OCI-LY7 (cell line): ENCODE measurements around the gene ARHGEF3. TPM values are rescaled to one million over a fixed set of nuclear protein-coding genes. Genes with fewer than 3 reads are reported as not detected.

Experiments used
- BruUV-seq: library from RNA; stranded (reverse); fragments of 400-500 nt; replicated peaks from 2 replicates; lab custom pipeline; 2021; lab: Mats Ljungman, UMichigan
- CTCF ChIA-PET: fragments of 300-600 bp; sonication (Branson Sonifier 250); formaldehyde crosslinking; loops from one replicate; lab custom pipeline; 2022; ENCODE audit warnings: antibody characterized with exemption; ENCODE audit not compliant: unreplicated experiment; lab: Charles Lee
- POLR2A ChIA-PET: fragments of 300-600 bp; sonication (Branson Sonifier 250); formaldehyde crosslinking; loops from one replicate; lab custom pipeline; 2022; ENCODE audit warnings: antibody characterized with exemption; lab: Charles Lee
- DNase-seq: peaks from one replicate; pipeline ENCODE4 v3.0.0-alpha.2; 2015; ENCODE audit warnings: low spot score
- H2AFZ ChIP-seq: fragments of 200-600 bp; sonication (generic), shearing (Covaris generic); 2 replicates; pipeline ENCODE4 v1.6.1; 2014; ENCODE audit warnings: mild to moderate bottlenecking, antibody characterized with exemption, low read length, moderate library complexity
- H3K27ac ChIP-seq: fragments of 200-600 bp; sonication (generic); 2 replicates; pipeline ENCODE4 v1.5.1; 2014; ENCODE audit warnings: mixed run types, low read depth, mild to moderate bottlenecking, moderate library complexity, low read length, inconsistent platforms; ENCODE audit not compliant: poor library complexity, severe bottlenecking
- H3K36me3 ChIP-seq: fragments of 200-600 bp; sonication (generic); 2 replicates; pipeline ENCODE4 v1.6.1; 2014; ENCODE audit warnings: mild to moderate bottlenecking, antibody characterized with exemption, low read length, moderate library complexity, mixed read lengths; ENCODE audit not compliant: insufficient read depth
- H3K4me1 ChIP-seq: fragments of 200-600 bp; sonication (generic); 2 replicates; pipeline ENCODE4 v1.5.1; 2014; ENCODE audit warnings: mild to moderate bottlenecking, low read length; ENCODE audit not compliant: insufficient read depth, poor library complexity, severe bottlenecking
- H3K4me2 ChIP-seq: fragments of 200-600 bp; sonication (generic); 2 replicates; pipeline ENCODE4 v1.6.1; 2014; ENCODE audit warnings: mild to moderate bottlenecking, low read length
- H3K4me3 ChIP-seq: fragments of 200-600 bp; sonication (generic); 2 replicates; pipeline ENCODE4 v1.5.1; 2014; ENCODE audit warnings: mild to moderate bottlenecking, low read depth, low read length; ENCODE audit not compliant: poor library complexity, severe bottlenecking
- H3K79me2 ChIP-seq: fragments of 200-600 bp; sonication (generic); 2 replicates; pipeline ENCODE4 v1.6.1; 2016; ENCODE audit warnings: low read depth, mild to moderate bottlenecking, low read length, moderate library complexity, mixed read lengths; ENCODE audit not compliant: insufficient read depth
- H3K9me2 ChIP-seq: fragments of 200-600 bp; sonication (generic); 2 replicates; pipeline ENCODE4 v1.6.1; 2016; ENCODE audit warnings: mild to moderate bottlenecking, low read length, mixed read lengths; ENCODE audit not compliant: insufficient read depth
- H3K9me3 ChIP-seq: fragments of 200-600 bp; sonication (generic); 2 replicates; pipeline ENCODE4 v1.6.1; 2014; ENCODE audit warnings: mild to moderate bottlenecking, mixed run types, low read length, mixed read lengths
- H4K20me1 ChIP-seq: fragments of 200-600 bp; sonication (generic); 2 replicates; pipeline ENCODE4 v1.6.1; 2014; ENCODE audit warnings: mild to moderate bottlenecking, antibody characterized with exemption, low read length, moderate library complexity, mixed read lengths; ENCODE audit not compliant: insufficient read depth
- intact Hi-C: fragments of 100-400 bp; cut with micrococcal nuclease; formaldehyde crosslinking; loops from one replicate; pipeline ENCODE4 v1.10.0; 2022; ENCODE audit not compliant: unreplicated experiment
- total RNA-seq, 2 experiments: library from RNA; depleted of rRNA in 1 of 2; stranded (reverse); fragments of >200 nt in 1 of 2; shearing (Covaris generic) in 1 of 2; gene quantifications; 2 replicates each; pipeline ENCODE4 v1.2.3, GENCODE V29; 2014 to 2022
- TF ChIP-seq, protein P1 (sequence below): fragments of 200-600 bp; sonication (generic); conservative IDR thresholded peaks from 2 replicates; pipeline ENCODE4 v1.5.1; 2014; ENCODE audit warnings: mild to moderate bottlenecking, antibody characterized with exemption, low read length, moderate library complexity, mixed read lengths

Gene ARHGEF3
- total RNA-seq, 2 experiments from 2014 or later, result 14.1 to 26.9 TPM

DNA sequence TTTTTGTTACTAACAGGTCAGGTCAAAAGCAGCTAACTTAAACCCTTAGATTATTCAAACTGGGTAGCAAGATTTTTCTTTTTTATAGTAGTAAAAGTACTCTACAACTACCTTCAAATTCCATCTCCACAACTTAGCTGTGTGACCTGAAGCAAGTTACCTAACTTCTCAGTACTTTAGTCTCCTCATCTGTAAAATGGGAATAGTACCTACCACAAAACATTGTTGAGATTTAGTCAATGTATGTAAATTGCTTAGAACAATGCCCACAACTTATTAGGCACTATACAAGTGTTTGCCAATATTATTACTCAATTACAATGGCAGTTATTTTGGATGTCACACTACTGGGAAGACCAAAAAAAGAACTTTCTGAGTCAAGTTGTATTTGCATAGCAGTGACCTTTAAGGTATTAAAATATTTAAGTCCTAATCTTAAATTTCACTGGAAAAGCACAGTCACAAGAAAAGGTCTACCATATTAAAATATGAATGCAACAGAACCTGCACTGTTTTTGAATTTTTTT lies 121.6 kb downstream of the ARHGEF3 start:
- BruUV-seq, result no TSS peak
- intact Hi-C loops, result loop anchor here (5.0 to 10.0 kb wide), 2 partner anchors 397 to 1015 kb away; partner anchors contain the start of gene DENND6A
- H3K4me3 ChIP-seq, result peak overlapping the region; percentile 95

More for the DNA sequence above, 121.6 kb downstream of the ARHGEF3 start:
- H3K4me2 ChIP-seq, result peak overlapping the region; percentile 94
- H3K36me3 ChIP-seq, result peaks cover 75% of the 10 kb centered on the region
- ChIA-PET CTCF (no interaction called here), POLR2A (interaction anchor here (0.6 to 1.4 kb wide), 4 partner anchors 16 to 248 kb away, joined by 3 to 6 read pairs (median 3); no protein-coding TSS in a partner anchor)
- H3K9me2 ChIP-seq, result no peaks in the 10 kb centered on the region
- no peak for DNase-seq
- H4K20me1 ChIP-seq, result peaks cover 28% of the 10 kb centered on the region; the same call in 1 of the 2 replicates
- peaks cover 8% of the 10 kb centered on the region; the same call in 1 of the 2 replicates for H3K9me3 ChIP-seq
- no peak overlapping the region for H2AFZ ChIP-seq
- peaks cover 77% of the 10 kb centered on the region for H3K79me2 ChIP-seq
- no peak overlapping the region for H3K27ac ChIP-seq
- TF ChIP-seq, protein P1, sequence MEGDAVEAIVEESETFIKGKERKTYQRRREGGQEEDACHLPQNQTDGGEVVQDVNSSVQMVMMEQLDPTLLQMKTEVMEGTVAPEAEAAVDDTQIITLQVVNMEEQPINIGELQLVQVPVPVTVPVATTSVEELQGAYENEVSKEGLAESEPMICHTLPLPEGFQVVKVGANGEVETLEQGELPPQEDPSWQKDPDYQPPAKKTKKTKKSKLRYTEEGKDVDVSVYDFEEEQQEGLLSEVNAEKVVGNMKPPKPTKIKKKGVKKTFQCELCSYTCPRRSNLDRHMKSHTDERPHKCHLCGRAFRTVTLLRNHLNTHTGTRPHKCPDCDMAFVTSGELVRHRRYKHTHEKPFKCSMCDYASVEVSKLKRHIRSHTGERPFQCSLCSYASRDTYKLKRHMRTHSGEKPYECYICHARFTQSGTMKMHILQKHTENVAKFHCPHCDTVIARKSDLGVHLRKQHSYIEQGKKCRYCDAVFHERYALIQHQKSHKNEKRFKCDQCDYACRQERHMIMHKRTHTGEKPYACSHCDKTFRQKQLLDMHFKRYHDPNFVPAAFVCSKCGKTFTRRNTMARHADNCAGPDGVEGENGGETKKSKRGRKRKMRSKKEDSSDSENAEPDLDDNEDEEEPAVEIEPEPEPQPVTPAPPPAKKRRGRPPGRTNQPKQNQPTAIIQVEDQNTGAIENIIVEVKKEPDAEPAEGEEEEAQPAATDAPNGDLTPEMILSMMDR, result no peak
- H3K4me1 ChIP-seq, result peaks cover 38% of the 10 kb centered on the region

Other genes starting within 250 kb of the ARHGEF3 start
- 38.9 and 39.6 TPM in 2 replicates for gene CCDC66, start 244.8 kb downstream of the ARHGEF3 start, total RNA-seq (2014; rRNA removed; shearing (Covaris generic))
- 59.2 and 65.6 TPM in 2 replicates for gene CCDC66, start 244.8 kb downstream of the ARHGEF3 start, total RNA-seq (2022)
- 94.7 and 96.5 TPM in 2 replicates for gene TASOR, start 118.7 kb downstream of the ARHGEF3 start, total RNA-seq (2014; rRNA removed; shearing (Covaris generic))
- gene TASOR, start 118.7 kb downstream of the ARHGEF3 start, total RNA-seq (2022), result 121 and 144 TPM in 2 replicates